ENCODE results near the gene ZMYND8.
A peak's percentile ranks its signal among the peaks of the same experiment; 100 is the strongest.
"Not testable (repeated sequence)": the region's sequence is repeated elsewhere in the genome, so short reads cannot be mapped to it uniquely, and the experiment has no call there.

Gene ZMYND8

DNA sequence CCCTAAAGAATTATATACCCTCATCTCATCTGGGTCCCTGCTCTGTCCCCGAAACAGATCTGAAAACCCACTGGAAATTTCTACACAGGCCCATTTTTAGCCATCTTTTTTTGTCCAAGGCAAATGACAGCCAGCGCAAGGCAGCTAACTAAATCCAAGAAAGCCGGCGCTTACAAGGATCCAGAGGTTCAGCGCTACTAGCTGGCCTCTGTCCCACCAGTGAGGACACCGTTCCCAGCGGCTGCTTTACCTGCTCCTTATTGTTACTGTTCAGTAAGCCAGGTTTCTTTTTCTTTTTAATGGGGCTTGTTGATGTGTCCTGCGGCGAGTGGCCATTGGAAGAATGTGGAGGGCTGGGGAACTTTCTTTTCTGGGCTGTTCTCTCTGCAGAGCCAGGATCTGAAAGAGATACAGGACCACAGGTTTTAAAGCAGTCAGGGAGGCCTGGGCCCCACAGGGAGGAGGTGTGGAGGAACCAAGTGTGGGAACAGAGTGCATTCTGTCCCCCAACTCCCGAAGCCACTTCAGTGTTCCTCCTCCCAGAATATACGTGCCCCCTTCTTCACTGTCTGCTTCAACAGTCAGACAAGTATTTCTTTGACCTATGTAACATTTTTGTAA is 46.6 kb downstream of the ZMYND8 start:
- DNase-seq, result no peak

- DNase-seq, result no peak
Observed at GRCh38 chr20:47309394-47309793, 47.1 kb downstream of the ZMYND8 start.

DNA sequence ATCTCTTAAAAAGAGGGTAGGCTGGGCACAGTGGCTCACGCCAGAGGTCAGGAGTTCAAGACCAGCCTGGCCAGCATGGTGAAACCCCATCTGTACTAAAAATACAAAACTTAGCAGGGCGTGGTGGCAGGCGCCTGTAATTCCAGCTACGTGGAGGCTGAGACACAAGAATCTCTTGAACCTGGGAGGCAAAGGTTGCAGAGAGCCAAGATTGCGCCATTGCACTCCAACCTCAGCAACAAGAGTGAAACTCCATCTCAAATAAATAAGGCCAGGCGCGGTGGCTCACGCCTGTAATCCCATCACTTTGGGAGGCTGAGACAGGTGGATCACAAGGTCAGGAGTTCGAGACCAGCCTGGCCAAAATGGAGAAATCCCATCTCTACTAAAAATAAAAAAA is 48.9 kb downstream of the ZMYND8 start:
- not testable (repeated sequence) for DNase-seq

DNA sequence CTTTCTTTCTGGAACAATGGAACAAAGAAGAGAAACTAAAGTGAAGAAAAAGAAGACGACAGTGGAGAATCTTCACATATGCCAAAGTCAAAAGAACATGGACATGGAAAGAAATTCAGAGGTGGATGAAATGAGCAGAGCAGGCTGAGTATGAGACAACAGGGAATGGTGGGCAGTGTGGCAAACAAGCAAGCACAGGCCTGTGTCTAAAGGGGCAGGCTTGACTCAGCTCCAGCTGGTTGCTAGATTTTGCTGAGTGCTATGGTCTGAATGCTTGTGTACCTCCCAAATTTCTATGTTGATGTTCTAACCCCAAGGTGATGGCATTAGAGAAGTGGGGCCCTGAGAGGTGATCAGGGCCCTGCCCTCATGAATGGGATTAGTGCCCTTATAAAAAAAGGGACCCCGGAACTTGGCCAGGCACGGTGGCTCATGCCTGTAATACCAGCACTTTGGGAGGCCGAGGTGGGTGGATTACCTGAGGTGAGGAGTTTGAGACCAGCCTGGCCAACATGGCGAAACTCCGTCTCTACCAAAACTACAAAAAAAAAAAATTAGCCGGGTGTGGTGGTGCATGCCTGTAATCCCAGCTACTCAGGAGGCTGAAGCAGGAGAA is 49.6 kb downstream of the ZMYND8 start:
- no peak for DNase-seq

DNA sequence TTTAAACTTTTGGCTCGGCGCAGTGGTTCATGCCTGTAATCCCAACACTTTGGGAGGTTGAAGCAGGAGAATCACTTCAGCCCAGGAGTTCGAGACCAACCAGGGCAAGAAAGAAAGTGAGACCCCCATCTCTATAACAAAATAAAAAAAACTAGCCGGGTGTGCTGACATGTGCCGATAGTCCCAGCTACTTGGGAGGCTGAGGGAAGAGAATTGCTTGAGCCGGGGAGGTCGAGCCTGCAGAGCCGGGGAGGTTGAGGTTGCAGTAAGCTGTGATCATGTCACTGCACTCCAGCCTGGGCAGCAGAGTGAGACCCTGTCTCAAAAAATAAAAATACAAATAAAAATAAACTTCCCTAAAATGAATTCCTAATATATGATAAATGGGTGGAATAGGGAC is 50.4 kb downstream of the ZMYND8 start:
- DNase-seq, result no peak

DNA sequence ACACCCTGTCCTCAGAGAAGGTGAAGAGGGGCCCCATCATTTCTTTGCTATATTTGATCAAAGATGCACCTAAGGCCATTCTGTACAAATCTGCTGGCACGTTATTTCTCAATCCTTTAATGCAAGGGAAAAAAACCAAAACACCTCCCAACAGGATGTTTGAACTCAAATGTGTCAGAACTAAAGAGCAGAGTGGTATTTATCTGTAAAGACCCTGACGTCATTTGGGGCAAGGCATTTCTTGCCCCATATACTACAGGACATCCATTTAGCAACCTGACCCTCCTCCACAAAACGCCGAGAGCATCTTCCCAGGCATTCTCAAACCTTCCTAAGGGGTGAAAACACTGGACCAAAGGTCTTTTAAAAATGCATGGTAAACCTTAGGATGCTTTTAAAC is 50.8 kb downstream of the ZMYND8 start:
- DNase-seq, result no peak

DNA sequence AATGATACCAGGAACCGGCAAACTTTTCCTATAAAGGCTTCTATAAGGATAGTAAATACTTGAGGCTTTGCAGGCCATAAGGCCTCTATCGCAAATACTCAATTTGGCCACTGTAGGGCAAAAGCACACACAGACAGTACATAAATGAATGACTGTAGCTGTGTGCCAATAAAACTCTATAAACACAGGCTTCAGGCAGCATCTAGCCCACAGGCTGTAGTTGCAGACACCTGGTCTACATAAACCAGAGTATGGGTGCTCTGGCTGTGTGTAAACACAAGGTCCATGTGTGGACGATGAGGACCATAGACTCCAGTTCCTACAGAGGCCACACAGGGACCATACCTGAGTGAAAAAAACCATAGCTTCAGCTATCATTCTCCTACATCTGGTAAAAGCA is 52.2 kb downstream of the ZMYND8 start:
- peak; percentile 25 for DNase-seq

- DNase-seq, result no peak
Observed at GRCh38 chr20:47303736-47304135, 52.8 kb downstream of the ZMYND8 start.

DNA sequence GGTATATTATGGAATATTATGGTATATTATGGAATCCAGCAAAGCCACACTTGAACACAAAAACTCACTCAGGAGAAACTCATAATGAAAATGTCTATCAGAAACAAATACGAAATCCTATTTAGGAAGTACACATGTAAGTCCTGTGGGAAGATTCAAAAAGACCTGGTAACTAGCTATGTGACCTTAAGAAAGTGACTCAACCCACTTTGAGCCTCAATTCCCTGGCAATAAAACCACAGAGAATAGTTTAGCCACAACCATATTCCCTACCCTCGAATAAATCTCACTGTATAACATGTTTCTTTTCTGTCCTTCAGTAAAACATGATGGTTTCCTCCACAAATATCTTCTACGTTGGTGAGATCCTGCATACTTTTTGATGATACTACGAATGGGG is 56.4 kb downstream of the ZMYND8 start:
- DNase-seq, result no peak

DNA sequence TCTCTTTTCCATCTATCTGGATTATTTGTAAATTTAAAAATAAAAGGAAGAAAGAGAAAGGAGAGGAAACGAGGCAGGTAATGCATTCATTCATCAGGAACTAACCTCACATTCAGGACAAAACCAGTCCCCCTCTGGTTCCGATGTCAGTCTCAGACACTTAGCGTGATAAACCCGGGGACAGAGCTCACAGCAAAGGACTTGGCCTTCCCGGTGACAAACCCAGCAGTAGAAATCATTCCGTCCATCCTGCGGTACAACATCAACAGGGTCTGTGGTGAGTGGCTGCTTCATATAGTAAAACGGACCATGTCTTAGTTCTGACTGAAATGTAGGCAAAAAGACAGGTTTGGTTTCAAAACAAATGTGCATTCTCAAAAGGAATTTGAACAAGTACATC is 57.9 kb downstream of the ZMYND8 start:
- DNase-seq, result no peak

GRCh38 chr20:47297746-47298145 is 58.8 kb downstream of the ZMYND8 start:
- DNase-seq, result no peak

DNA sequence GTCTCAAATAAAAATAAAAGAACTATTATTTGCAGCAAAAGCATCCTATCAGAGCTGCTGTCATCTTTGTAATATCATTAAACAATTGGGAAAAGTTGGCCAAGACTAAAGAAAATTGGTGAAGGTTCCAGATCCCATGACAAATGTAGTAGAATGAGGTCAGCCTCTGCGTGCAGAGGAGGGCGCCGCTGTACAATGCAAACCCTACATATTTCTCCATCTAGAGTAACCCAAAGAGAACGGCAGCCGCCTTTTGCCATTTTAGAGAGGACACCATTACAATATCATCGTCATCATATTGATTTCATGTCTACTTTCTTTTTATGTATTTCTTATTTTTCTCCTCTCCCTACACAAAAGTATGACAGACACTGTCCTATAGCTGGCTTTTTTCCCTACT is 59.5 kb downstream of the ZMYND8 start:
- DNase-seq, result no peak

- peak; percentile 58 for DNase-seq
Observed at GRCh38 chr20:47295921-47296426, 60.5 kb downstream of the ZMYND8 start.

GRCh38 chr20:47295129-47295813 is 61.2 kb downstream of the ZMYND8 start:
- no peak for DNase-seq

GRCh38 chr20:47293631-47294030 is 62.9 kb downstream of the ZMYND8 start:
- no peak for DNase-seq

- DNase-seq, result no peak
Observed at GRCh38 chr20:47292581-47292980, 63.9 kb downstream of the ZMYND8 start.

DNA sequence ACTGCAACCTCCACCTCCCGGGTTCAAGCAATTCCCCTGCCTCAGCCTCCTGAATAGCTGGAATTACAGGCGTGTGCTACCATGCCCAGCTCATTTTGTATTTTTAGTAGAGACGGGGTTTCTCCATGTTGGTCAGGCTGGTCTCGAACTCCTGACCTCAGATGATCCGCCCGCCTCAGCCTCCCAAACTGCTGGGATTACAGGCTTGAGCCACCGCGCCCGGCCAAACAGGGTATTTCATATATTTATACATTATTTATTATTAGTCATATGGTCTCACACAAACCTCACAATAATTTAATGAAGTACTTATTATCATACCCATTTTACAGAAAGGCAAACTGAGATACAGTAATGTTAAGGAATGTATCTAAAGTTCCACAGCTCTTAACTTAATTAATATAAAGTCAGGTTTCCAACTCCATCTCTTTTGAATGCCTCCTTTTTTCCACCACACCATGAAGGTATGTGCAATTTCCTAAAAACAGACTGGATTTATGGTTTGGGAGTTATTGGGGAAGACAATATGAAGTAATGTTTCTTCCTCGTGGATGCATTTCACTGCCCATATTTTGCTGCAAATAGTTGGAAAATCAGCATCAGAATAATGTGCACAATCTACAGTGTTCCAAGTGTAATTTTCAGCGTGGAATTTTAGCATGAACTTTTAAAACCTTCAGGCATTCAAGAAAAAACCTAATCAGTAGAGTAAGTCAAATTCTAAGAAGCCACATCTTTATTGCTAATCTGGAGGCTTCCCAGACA is 65.7 kb downstream of the ZMYND8 start:
- no peak for DNase-seq

GRCh38 chr20:47290008-47290407 is 66.5 kb downstream of the ZMYND8 start:
- no peak for DNase-seq

DNA sequence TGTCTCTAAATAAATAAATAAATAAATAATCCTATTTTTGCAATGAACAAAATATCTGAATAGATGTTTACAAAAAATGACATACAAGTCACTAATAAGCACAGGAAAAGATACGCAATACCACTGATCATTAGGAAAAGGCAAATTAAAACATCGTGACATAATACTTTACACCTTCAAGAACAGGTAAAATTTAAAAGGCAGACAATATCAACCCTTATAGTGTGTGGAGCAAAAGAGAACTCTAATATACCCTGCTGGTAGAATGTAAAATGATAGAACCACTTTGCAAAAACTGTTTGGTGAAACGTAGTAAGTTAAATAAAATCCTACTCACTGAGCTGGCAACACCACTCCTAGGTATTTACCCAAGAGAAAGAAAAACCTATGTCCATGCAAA is 67.4 kb downstream of the ZMYND8 start:
- no peak for DNase-seq

- DNase-seq, result not testable (repeated sequence)
Observed at GRCh38 chr20:47288530-47288929, 68.0 kb downstream of the ZMYND8 start.

GRCh38 chr20:47287609-47288144 is 68.8 kb downstream of the ZMYND8 start:
- no peak for DNase-seq

DNA sequence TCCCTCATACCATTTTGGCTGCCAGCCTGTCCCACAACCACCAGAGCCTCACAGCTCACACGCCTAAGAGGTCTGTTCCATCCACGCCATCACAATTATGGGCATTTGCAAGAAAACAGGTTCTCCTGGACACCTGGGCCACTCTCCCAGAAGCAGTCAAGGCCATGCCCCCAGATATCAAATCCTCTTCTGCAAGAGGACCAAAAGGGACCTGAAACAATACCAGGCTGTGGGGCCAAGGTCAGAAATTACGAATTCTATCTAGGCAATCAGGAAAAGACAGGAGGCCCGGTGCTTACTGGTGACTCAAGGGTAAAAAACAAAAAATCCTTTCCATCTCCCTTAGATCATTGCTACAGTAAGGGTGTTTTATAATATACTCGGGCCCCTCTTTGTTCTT is 69.8 kb downstream of the ZMYND8 start:
- no peak for DNase-seq

GRCh38 chr20:47285189-47285588 is 71.3 kb downstream of the ZMYND8 start:
- no peak for DNase-seq
